SK-N-SH (cell line): Measurements from ENCODE around the gene ARHGEF28. TPM values are rescaled to one million over a fixed set of nuclear protein-coding genes. Genes with fewer than 3 reads are reported as not detected.

Experiments
- CTCF ChIA-PET: fragments of 300-600, 350-600 bp; formaldehyde crosslinking; extraction: SDS; loops from one replicate; lab custom pipeline; 2021; lab: Yijun Ruan, JAX
- POLR2A ChIA-PET: fragments of 350-600 bp; sonication (Branson Sonifier 250); formaldehyde crosslinking; extraction: SDS; loops from one replicate; lab custom pipeline; 2020; ENCODE audit warnings: antibody characterized with exemption, inconsistent platforms; lab: Yijun Ruan, JAX
- DNase-seq: peaks from one replicate; pipeline ENCODE4 v3.0.0; 2012
- H2AFZ ChIP-seq: fragments of 200-600 bp; sonication (generic); 2 replicates; pipeline ENCODE4 v1.8.1; 2016; ENCODE audit warnings: antibody characterized with exemption, mild to moderate bottlenecking, low read depth
- H3F3A ChIP-seq: fragments of 200-600 bp; sonication (generic); replicated peaks from 2 replicates; pipeline ENCODE3; 2016; ENCODE audit warnings: antibody characterized with exemption, mild to moderate bottlenecking; ENCODE audit not compliant: insufficient read depth
- H3K27ac ChIP-seq, 2 experiments: fragments of 200-500 bp in 1 of 2; fragments of 200-600 bp in 1 of 2; sonication (Bioruptor generic) in 1 of 2; sonication (generic), shearing (Covaris generic) in 1 of 2; 2 replicates each; pipeline versions ENCODE4 v1.5.1 to v1.6.1; 2014 to 2016; ENCODE audit warnings: low read depth in 2 of 2, inconsistent platforms in 1 of 2, low read length in 1 of 2, mild to moderate bottlenecking in 1 of 2, mixed read lengths in 1 of 2
- H3K27me3 ChIP-seq: fragments of 200-600 bp; sonication (generic), shearing (Covaris generic); 2 replicates; pipeline ENCODE4 v1.6.1; 2016; ENCODE audit warnings: mixed run types; ENCODE audit not compliant: insufficient read depth
- H3K36me3 ChIP-seq, 2 experiments: fragments of 200-500 bp in 1 of 2; fragments of 200-600 bp in 1 of 2; sonication (Bioruptor generic) in 1 of 2; sonication (generic) in 1 of 2; replicated peaks in 1 of 2; 2 replicates each; pipeline versions ENCODE3 to v1.5.1; 2014 to 2016; ENCODE audit warnings: low read length in 1 of 2, mild to moderate bottlenecking in 1 of 2; ENCODE audit not compliant: insufficient read depth in 2 of 2, control insufficient read depth in 1 of 2
- H3K4me1 ChIP-seq, 2 experiments: fragments of 200-500 bp in 1 of 2; fragments of 200-600 bp in 1 of 2; sonication (Bioruptor generic) in 1 of 2; sonication (generic), shearing (Covaris generic) in 1 of 2; 2 replicates each; pipeline versions ENCODE4 v1.5.1 to v1.6.1; 2014 to 2016; ENCODE audit warnings: low read depth in 1 of 2, low read length in 1 of 2, mixed run types in 1 of 2; ENCODE audit not compliant: insufficient read depth in 2 of 2, control insufficient read depth in 1 of 2
- H3K4me2 ChIP-seq: fragments of 200-600 bp; sonication (generic), shearing (Covaris generic); 2 replicates; pipeline ENCODE4 v1.6.1; 2017; ENCODE audit warnings: mixed run types
- H3K4me3 ChIP-seq, 2 experiments: fragments of 200-500 bp in 1 of 2; fragments of 200-600 bp in 1 of 2; sonication (Bioruptor generic) in 1 of 2; sonication (generic), shearing (Covaris generic) in 1 of 2; 2 replicates each; pipeline versions ENCODE4 v1.5.1 to v1.8.1; 2014 to 2016; ENCODE audit warnings: low read depth in 2 of 2, inconsistent platforms in 1 of 2, low read length in 1 of 2, mild to moderate bottlenecking in 1 of 2, mixed read lengths in 1 of 2, moderate library complexity in 1 of 2
- H3K79me2 ChIP-seq: fragments of 200-600 bp; sonication (generic); 2 replicates; pipeline ENCODE4 v1.8.1; 2017; ENCODE audit warnings: mild to moderate bottlenecking; ENCODE audit not compliant: insufficient read depth
- H3K9ac ChIP-seq: fragments of 200-600 bp; sonication (generic); 2 replicates; pipeline ENCODE4 v1.6.1; 2017; ENCODE audit warnings: mixed run types
- H3K9me2 ChIP-seq: fragments of 200-600 bp; sonication (generic); 2 replicates; pipeline ENCODE4 v1.6.1; 2017; ENCODE audit warnings: mixed run types
- H3K9me3 ChIP-seq: fragments of 200-600 bp; sonication (generic); 2 replicates; pipeline ENCODE4 v1.6.1; 2017; ENCODE audit warnings: mixed run types, mild to moderate bottlenecking, moderate library complexity
- H4K20me1 ChIP-seq: fragments of 200-600 bp; sonication (generic); 2 replicates; pipeline ENCODE4 v1.6.1; 2017; ENCODE audit warnings: mild to moderate bottlenecking, mixed run types; ENCODE audit not compliant: insufficient read depth
- ELF1 ChIP-seq: IDR thresholded peaks from 2 replicates; pipeline ENCODE4 v1.4.0; 2012
- GATA2 ChIP-seq: sonication (generic); formaldehyde crosslinking; IDR thresholded peaks from 2 replicates; pipeline ENCODE4 v1.5.0; 2020; ENCODE audit warnings: mild to moderate bottlenecking, missing genetic modification reagents
- NFIC ChIP-seq: IDR thresholded peaks from 2 replicates; pipeline ENCODE4 v1.4.0; 2012; ENCODE audit warnings: borderline replicate concordance
- NRF1 ChIP-seq: IDR thresholded peaks from 2 replicates; pipeline ENCODE4 v1.6.1; 2012; ENCODE audit warnings: low read depth, mild to moderate bottlenecking, low read length
- POLR2AphosphoS5 ChIP-seq: IDR thresholded peaks from 2 replicates; pipeline ENCODE4 v1.6.1; 2012; ENCODE audit warnings: low read depth, low read length
- RAD21 ChIP-seq: IDR thresholded peaks from 2 replicates; pipeline ENCODE4 v1.6.1; 2012; ENCODE audit warnings: mild to moderate bottlenecking, low read length
- RFX5 ChIP-seq: IDR thresholded peaks from 2 replicates; pipeline ENCODE4 v1.6.1; 2012; ENCODE audit warnings: mild to moderate bottlenecking, improper control_type of control experiment, low read length
- RXRA ChIP-seq: IDR thresholded peaks from 2 replicates; pipeline ENCODE4 v1.4.0; 2012; ENCODE audit warnings: low read depth, mild to moderate bottlenecking, borderline replicate concordance
- SMC3 ChIP-seq: IDR thresholded peaks from 2 replicates; pipeline ENCODE4 v1.6.1; 2012; ENCODE audit warnings: low read depth, low read length, improper control_type of control experiment
- WGBS: methylation state at CpG from one replicate; pipeline ENCODE4 v1.1.6; 2017; ENCODE audit warnings: low lambda C conversion rate; 5-methylcytosine and 5-hydroxymethylcytosine counted together
- polyA plus RNA-seq, 3 experiments: library from polyadenylated mRNA; depleted of rRNA; stranded (reverse); fragments of >200 nt; gene quantifications; 2 replicates each; pipeline ENCODE4 v1.2.3, GENCODE V29; 2012
- TF ChIP-seq, protein P1 (sequence below): IDR thresholded peaks from 2 replicates; pipeline ENCODE4 v1.4.0; 2012; ENCODE audit warnings: low read depth, borderline replicate concordance
- TF ChIP-seq, protein P2 (sequence below): fragments of 150-350 bp; IDR thresholded peaks from 2 replicates; pipeline ENCODE4 v1.6.1; 2017; ENCODE audit warnings: antibody characterized with exemption, low read length, low read depth, borderline replicate concordance
- TF ChIP-seq, protein P3 (sequence below): fragments of 200-600 bp; sonication (generic); IDR thresholded peaks from 2 replicates; pipeline ENCODE4 v1.6.1; 2017; ENCODE audit warnings: antibody characterized with exemption, mild to moderate bottlenecking, moderate library complexity
- TF ChIP-seq, protein P4 (sequence below): fragments of 150-350 bp; IDR thresholded peaks from 2 replicates; pipeline ENCODE4 v1.6.1; 2016; ENCODE audit warnings: mild to moderate bottlenecking, low read depth, low read length

Gene ARHGEF28
- polyA plus RNA-seq, 1 of the 3 experiments (the other 2 are of a cell fraction) = 4.2 TPM

DNA sequence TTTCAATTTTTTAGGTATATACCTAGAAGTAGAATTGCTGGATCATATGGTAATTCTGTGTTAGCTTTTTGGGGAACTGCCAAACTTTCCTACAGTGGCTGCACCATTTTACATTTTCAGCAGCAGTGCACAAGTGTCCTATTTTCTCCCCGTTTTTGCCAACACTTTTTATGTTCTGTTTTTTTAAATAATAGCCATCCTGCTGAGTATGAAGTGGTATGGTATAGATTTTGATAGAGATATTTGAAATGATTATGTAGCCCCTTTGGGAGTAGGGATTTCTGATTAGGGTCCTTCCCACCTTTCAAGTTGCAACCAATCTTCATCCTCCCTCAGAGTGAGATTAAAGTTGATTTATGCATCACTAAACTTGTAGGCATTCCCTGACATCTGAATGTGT lies 76.5 kb downstream of the ARHGEF28 start:
- no peak for DNase-seq
- TF ChIP-seq, protein P1, sequence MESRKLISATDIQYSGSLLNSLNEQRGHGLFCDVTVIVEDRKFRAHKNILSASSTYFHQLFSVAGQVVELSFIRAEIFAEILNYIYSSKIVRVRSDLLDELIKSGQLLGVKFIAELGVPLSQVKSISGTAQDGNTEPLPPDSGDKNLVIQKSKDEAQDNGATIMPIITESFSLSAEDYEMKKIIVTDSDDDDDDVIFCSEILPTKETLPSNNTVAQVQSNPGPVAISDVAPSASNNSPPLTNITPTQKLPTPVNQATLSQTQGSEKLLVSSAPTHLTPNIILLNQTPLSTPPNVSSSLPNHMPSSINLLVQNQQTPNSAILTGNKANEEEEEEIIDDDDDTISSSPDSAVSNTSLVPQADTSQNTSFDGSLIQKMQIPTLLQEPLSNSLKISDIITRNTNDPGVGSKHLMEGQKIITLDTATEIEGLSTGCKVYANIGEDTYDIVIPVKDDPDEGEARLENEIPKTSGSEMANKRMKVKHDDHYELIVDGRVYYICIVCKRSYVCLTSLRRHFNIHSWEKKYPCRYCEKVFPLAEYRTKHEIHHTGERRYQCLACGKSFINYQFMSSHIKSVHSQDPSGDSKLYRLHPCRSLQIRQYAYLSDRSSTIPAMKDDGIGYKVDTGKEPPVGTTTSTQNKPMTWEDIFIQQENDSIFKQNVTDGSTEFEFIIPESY = no peak
- no peak for TF ChIP-seq POLR2AphosphoS5
- TF ChIP-seq, protein P2, sequence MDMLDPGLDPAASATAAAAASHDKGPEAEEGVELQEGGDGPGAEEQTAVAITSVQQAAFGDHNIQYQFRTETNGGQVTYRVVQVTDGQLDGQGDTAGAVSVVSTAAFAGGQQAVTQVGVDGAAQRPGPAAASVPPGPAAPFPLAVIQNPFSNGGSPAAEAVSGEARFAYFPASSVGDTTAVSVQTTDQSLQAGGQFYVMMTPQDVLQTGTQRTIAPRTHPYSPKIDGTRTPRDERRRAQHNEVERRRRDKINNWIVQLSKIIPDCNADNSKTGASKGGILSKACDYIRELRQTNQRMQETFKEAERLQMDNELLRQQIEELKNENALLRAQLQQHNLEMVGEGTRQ = no peak
- TF ChIP-seq, protein P3, sequence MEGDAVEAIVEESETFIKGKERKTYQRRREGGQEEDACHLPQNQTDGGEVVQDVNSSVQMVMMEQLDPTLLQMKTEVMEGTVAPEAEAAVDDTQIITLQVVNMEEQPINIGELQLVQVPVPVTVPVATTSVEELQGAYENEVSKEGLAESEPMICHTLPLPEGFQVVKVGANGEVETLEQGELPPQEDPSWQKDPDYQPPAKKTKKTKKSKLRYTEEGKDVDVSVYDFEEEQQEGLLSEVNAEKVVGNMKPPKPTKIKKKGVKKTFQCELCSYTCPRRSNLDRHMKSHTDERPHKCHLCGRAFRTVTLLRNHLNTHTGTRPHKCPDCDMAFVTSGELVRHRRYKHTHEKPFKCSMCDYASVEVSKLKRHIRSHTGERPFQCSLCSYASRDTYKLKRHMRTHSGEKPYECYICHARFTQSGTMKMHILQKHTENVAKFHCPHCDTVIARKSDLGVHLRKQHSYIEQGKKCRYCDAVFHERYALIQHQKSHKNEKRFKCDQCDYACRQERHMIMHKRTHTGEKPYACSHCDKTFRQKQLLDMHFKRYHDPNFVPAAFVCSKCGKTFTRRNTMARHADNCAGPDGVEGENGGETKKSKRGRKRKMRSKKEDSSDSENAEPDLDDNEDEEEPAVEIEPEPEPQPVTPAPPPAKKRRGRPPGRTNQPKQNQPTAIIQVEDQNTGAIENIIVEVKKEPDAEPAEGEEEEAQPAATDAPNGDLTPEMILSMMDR = no peak
- TF ChIP-seq NFIC = no peak
- no peak for TF ChIP-seq RFX5
- TF ChIP-seq, protein P4, sequence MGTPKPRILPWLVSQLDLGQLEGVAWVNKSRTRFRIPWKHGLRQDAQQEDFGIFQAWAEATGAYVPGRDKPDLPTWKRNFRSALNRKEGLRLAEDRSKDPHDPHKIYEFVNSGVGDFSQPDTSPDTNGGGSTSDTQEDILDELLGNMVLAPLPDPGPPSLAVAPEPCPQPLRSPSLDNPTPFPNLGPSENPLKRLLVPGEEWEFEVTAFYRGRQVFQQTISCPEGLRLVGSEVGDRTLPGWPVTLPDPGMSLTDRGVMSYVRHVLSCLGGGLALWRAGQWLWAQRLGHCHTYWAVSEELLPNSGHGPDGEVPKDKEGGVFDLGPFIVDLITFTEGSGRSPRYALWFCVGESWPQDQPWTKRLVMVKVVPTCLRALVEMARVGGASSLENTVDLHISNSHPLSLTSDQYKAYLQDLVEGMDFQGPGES = no peak
- TF ChIP-seq NRF1 = no peak
- no peak for TF ChIP-seq ELF1
- TF ChIP-seq SMC3 = no peak
- TF ChIP-seq RAD21 = no peak
- no peak for TF ChIP-seq GATA2 (CRISPR knock-in tag)
- no peak for TF ChIP-seq RXRA
- Histone ChIP-seq H3K79me2 (no peaks in the 10 kb centered on the region), H2AFZ (no peak overlapping the region), H3K27ac (no peak overlapping the region), H3K27me3 (no peaks in the 10 kb centered on the region), H3K4me2 (no peak overlapping the region), H3F3A (no peaks in the 10 kb centered on the region), H3K4me1 (no peaks in the 10 kb centered on the region; a peak in 1 of 4 replicates), H3K4me3 (no peak overlapping the region), H4K20me1 (no peaks in the 10 kb centered on the region), H3K9me3 (no peaks in the 10 kb centered on the region), H3K9ac (no peak overlapping the region), H3K9me2 (no peaks in the 10 kb centered on the region), H3K36me3 (no peaks in the 10 kb centered on the region)
- WGBS = 72% methylated on average over 1 of the region's 1 CpG
- CTCF ChIA-PET = interaction anchor here (1.2 kb wide), 1 partner anchor 112 kb away, joined by 3 read pairs; no protein-coding TSS in a partner anchor
- POLR2A ChIA-PET = no interaction called here
